ENCODE data around the gene ADGRG6.

DNA sequence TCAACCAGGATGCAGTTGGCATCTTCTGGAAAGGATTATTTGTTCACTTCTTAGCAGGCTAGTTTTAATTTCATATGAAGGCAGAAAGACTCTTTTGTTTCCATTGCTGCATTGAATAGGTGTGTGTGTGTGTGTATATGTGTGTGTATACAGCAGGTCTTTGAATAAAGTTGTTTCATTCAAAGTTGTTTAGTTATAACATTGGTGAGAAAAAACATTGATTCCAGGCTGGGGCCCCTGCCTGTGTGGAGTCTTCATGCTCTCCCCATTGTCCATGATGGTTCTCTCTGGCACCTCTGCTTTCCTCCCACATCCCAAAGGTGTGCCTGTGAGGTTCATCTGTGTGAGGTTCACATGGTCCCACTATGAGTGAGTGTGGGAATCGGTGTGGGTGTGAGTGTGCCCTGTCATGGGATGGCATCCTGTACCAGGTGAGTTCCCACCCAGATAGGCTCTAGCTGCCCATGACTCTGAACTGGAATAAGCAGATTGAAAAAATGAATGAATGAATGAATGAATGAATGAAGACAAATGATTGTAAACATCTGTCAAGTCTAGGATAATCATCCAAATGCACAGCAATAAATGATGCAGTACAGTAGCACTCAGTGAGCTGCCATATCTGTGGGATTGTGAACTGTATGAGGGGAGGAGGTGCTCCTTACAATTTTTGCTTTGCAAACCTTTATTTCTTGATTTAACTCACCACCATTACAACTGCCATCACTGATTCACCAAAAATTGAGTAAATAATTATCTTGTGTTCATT lies 156.0 kb downstream of the ADGRG6 start:
- TF ChIP-seq, protein P1, sequence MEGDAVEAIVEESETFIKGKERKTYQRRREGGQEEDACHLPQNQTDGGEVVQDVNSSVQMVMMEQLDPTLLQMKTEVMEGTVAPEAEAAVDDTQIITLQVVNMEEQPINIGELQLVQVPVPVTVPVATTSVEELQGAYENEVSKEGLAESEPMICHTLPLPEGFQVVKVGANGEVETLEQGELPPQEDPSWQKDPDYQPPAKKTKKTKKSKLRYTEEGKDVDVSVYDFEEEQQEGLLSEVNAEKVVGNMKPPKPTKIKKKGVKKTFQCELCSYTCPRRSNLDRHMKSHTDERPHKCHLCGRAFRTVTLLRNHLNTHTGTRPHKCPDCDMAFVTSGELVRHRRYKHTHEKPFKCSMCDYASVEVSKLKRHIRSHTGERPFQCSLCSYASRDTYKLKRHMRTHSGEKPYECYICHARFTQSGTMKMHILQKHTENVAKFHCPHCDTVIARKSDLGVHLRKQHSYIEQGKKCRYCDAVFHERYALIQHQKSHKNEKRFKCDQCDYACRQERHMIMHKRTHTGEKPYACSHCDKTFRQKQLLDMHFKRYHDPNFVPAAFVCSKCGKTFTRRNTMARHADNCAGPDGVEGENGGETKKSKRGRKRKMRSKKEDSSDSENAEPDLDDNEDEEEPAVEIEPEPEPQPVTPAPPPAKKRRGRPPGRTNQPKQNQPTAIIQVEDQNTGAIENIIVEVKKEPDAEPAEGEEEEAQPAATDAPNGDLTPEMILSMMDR (conservative IDR thresholded peaks at IDR 0.05 in 1 of 2, IDR thresholded peaks at IDR 0.05 in 1 of 2; ENCODE audit: low read depth in 1 of 2, low read length in 2 of 2), result no peak
- TF ChIP-seq EZH2 (IDR thresholded peaks at IDR 0.05; ENCODE audit: low read length, missing control alignments), result no peak
